ENCODE data around the gene MTA3.
"Not testable (repeated sequence)": the region's sequence is repeated elsewhere in the genome, so short reads cannot be mapped to it uniquely, and the experiment has no call there.

MTA3 gene

DNA sequence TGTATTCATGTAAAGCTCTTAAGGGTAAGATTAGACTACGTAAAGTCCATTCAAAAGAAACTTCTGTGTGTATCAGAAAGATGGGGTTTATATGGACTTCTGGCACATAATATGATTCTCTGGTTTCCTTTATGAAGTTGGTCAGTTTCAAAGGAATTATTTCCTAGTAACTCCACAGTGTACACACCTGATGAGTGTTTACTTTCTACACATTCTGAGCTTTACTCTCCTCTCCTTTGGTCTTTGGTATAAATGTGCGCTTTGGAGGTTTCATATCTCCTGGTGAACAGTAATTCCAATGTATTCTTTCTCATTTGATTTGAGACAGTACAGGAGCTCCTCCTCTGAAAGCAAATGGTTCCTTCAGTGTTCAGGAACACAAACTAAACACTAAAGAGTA lies 107.4 kb downstream of the MTA3 start:
- no peak for DNase-seq

DNA sequence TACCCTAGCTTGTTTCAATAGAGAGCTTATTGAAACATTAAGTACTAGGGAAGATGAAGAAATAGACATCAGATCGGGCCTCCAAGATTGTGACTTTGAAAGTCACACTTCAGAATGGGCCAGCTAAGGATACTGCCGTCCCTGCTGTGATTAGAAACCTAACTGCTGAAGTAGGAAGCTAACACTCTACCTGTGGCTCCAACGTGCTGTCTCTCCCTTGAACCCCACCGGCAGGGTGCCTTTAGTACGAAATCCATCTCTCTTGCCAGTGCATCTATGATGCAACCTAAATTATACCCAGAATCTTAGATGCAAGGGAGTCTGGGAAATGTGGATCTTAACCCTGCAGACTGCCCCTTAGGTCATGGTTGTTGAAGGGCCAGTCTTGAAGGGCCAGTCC lies 116.9 kb downstream of the MTA3 start:
- DNase-seq, result no peak

DNA sequence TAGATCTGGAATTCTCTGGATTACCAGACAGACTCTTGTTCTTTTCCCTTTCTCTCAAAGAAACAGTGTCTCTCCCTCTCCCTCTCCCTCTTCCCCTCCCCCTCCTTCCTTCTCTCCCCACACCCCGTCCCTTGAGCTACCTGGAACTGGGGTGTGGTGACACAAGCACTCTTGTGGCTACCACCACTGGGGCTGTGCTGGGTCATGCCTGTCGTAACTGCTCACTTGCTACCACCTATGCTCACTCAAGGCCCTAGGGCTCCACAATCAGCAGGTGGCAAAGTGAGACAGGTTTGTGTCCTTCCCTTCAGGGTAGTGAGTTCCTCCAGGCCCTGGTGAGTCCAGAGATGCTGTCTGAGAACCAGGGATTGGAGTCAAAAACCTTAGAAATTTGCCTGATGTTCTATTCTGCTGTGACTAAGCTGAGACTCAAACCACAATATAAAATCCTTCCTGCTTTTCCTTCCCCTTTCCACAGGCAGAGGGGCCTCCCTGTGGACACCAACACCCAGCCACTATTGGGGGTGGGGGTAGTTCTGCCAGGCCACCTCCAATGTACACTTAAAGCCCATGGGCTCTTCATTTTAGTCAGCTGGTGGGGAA lies 124.7 kb downstream of the MTA3 start:
- no peak for DNase-seq

DNA sequence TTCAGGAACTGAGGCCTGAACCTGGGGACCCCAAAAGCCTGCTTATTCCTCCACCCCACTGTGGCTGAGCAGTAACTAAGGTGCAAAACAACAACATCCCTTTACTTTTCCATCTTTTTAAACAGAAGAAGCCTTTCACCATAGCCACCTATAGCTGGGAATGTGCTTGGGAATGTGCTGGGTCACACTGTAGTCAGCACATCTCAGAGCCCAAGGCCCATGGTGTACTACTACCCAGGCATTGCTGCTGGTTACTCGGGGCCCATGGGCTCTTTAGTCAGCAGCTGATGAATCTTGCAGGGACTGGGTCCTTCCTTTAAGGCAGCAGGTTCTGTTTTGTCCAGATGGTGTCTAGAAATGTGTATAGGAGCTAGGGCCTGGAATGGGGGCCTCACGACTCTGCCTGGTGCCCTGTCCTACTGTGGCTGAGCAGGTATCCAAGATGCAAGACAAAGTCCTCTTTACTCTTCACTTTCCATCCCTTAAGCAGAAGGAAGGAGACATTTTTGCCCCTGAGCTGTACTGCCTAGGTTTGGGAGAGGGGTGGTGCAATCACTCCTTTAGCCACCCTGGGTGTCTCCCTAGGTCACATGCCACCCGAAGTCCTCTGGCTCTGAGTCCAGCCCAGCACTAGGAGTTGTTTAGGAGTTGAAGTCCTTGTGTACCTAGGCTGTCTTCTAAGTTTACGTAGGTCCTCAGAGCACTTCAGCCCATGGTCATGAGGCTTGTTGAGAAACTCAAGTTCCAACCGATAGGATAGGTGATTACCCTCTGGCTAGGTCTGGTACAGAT lies 125.5 kb downstream of the MTA3 start:
- no peak for DNase-seq

DNA sequence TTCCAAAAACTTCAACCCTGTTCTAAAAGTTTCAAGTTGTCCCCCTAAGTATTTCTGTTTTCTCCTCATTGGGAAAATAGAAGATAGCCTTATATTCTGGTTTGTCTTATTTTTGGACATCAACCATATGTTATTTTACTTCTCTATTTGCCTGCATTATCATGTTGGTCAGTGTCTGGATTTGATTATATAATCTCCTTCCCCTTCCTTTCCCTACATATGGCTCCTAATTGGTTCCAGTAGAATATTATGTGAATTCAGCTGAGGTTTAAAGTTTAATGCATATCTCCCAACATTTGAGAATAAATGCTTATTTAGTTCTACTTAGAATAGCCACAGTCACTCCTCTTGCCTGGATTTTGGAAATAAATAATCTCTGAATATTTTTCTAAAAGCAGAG lies 128.6 kb downstream of the MTA3 start:
- no peak for DNase-seq

DNA sequence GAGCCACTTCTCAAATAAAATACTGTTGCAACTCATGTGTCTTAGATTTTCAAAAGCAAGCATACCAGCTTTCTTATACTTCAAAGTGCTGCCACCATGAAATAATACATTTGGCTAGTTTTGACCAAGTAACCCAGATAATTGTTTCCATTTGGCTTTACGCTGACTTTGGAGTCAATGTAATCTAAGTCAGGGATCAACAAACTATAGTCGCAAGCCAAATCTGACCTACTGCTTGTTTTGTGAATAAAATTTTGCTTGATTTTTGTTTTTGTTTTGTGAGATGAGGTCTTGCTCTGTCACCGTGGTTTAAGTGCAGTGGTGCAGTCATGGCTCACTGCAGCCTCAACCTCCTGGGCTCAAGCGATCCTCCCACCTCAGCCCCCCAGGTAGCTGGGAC lies 130.5 kb downstream of the MTA3 start:
- DNase-seq, result no peak

DNA sequence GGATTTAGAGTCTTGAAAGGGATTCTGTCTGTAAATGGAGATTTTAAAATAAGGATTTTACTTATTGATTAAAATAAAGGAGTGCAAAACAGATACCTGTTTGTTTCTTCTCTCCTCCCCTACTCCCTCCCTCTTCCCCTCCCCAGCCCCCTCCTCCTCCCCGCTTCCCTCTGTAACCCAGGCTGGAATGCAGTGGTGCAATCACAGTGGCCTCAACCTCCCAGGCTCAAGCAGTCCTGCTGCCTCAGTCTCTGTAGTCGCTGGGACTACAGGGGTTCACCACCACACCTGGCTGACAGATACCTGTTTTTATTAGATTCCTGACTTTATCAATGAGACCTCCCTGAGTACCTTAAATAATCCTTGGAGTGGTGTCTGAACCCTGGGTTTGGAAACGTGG lies 138.4 kb downstream of the MTA3 start:
- DNase-seq, result no peak

DNA sequence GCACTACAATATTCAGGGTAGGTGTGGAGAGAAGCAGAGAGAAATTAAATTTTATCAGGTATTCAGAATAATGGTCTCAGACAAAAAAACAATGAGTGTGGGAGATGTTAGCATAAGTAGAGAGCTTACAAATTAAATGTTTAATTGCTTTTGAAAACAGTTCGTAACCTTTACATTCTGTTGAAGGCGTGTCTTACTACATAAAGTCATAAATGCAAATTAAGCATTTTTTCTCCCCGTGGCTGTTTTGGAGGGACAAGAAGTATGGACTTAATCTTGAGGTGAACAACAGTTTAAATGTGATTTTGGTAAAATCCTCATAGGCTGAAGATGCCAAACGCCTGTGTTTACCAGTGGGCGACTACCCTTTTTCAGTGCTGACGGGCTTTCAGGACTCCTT lies 139.7 kb downstream of the MTA3 start:
- DNase-seq, result no peak

DNA sequence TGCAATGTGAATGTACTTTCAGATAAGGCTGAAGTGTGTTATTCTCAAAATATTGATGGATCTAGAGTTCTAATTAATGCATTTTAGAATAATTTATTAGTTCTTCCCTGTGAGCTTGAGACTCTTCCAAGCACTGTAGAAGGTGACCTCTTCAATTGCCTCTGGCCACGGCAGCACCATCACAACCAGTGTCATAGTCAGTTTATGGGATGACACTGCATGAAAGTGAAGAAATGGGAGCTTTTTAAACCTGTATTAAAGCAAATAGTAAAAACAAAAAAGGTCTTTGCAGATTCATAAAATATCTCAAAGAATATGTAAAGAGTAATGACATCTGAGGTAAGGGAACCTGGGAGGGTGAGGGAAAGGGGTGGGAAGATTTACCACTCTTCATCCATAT lies 143.5 kb downstream of the MTA3 start:
- no peak for DNase-seq

DNA sequence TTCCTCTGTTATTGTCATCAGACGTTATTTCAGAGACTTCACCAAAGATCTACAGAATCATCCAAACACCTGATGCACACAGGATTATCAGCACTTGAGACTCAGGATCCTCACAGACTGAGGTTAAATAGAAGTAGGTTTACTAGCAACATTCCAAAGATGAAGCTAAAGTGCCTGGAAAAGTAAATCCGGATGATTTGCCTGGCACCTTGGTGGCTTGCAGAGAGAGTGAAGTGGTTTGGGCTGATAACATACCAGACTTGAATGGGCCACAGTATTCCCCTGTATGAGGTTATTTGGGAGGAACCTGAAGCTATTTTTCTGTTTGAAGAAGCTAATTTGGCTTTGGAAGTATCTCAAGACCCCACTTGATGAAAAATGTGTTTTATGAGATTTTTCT lies 144.5 kb downstream of the MTA3 start:
- no peak for DNase-seq

DNA sequence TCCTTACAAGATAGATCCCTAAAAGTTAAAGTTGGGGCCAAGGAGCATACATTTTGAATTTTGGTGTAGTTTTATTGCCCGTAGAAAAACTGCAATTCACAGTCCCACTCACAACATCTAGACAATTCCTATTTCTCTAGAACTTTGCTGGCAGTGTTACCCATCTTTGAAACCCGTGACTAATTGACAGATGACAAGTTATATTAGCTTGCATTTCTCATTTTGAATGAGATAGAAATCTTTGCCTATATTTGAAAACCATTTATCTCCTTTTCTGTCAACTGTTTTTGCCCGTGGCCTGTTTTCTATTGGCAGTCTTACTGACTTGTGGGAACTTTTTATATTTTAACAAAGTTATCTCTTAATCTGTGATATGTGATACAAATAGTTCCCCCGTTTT lies 145.5 kb downstream of the MTA3 start:
- no peak for DNase-seq

DNA sequence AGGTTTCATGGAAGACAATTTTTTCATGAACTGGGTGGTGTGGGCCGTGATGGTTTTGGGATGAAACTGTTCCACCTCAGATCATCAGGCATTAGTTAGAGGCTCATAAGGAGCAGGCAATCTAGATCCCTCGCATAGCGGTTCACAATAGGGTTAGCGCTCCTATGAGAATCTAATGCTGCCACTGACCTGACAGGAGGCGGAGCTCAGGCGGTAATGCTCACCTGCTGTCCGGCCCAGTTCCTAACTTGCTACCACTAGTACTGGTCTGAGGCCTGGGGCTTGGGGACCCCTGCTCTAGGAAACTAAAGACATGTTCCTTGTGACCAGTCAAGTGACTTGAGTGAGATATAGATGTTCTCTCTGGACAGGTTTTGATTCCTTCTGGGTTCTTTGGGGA lies 146.3 kb downstream of the MTA3 start:
- no peak for DNase-seq

DNA sequence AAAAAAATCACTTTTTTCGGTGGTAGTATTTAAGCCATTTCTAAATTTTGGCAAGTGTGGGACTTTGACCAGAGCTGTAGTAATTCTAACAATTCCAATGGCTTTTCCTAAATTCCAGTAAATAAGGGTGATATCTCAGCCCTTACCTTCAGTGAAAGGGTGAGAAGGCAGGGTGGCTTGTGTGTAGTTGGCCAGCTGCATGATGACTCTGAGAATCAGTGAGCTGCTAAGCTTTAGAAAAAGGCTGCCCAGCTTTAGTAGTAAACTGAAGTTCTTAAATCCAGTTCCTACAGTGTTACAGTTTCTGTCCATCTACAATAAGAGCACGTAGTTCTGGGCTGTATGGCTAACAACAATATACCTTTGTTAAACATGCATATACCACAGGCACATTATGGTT lies 153.5 kb downstream of the MTA3 start:
- no peak for DNase-seq

DNA sequence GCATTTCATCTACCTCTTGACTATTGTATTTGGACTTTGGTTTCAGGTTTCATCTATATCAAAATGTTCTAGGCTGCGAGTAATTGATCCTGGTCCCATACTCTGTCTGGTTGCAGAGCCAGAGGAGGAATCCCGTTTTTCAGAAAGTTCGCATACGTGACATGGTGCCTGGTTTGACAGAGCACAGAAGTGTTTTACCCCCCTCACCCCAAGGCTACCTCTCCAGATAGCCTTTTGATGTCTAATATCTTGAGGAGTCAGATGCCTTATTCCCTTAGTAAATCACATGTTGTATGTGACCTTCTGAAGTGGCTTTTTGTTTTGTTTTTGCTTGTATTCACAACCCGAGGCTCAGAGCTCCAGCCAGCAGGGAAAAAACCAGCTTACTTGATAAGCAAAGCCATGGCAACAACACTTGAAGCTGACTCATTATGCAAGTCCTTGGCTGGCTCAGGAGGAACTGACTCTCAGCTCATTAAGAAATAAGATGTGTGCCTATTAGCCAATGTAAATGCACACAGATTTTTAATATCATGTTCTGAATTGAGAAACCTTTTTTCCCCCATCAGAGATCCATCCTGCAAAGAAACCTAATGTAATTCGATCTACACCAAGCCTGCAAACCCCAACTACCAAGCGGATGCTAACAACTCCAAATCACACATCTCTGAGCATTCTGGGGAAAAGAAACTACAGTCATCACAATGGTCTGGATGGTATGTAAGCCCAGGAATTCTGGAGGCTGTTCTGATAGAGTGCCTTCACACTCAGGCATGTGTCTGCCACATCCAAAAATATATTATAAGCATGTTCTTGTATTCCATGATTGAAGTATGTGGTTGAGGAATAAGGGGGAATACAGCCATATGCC lies 154.1 kb downstream of the MTA3 start:
- no peak for DNase-seq

DNA sequence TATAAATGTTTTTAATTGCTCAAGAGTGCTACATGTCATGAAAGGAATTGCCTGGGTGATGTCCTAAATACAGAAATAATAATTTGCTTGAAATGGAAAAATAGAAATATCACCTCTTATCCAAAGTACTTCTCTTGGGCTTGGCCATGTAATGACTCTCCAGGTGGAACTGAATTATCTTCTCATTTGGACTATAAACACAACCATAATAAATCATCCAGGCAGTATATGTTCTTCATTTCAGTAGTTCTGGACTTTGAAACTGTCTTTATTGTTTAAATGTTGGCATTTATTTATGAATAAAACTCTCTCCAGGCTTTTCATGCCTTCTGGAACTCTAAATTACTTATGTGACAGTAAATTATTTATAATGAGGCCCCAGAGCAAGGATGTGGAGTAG lies 155.0 kb downstream of the MTA3 start:
- no peak for DNase-seq

DNA sequence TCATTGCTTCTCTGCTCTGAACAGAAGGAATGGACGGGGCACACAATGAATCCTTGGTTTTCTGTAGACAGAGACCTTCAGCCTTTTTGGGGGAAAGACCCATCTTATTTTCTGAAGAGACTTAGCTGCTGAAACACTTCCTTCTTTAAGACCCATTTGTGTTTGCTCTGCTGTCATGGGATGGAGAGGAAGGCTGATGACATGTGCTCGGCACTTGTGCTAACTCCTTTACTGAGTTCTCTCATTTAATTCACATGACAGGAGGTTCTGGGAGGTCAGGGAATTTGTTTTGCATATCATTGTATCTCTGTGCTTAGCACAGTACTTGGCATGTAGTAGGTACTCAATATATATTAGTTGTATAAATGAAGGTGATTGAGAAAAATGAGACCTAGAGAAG lies 156.5 kb downstream of the MTA3 start:
- no peak for DNase-seq

DNA sequence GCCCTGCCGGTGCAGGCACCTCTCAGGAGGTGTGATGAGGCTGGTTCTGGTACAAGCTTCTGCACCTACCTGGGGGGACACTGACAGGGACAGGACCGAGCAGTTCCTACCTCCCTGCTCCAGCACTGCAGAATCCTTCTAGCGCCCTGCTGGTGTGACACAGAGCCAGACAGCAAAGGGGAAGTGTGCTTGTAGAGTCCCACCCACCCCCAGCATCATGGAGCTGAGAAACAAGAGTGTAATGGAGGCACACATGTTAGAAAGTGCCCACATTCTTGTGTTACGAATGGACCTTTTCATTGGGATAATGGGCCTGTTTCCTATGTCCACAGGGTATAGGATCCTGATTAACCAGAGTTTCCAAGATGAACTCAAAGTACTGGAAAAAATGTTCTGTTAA lies 157.2 kb downstream of the MTA3 start:
- DNase-seq, result no peak

DNA sequence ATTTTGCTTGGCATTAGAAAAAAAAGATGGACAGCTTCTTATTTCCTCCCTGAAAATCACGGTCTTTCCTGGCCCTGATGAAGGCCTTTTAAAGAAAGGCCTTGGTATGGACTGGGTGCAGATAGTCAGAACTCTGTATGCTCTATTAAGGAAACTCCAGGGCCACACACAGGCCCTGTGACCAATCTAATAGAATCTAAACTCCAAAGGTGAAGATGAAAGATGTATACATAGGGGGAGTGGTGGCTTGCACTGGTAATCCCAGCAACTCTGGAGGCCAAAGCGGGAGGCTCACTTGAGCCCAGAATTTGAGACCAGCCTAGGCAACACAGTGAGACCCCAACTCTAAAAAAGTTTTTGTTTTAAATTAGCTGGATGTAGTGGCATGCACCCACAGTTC lies 158.2 kb downstream of the MTA3 start:
- no peak for DNase-seq

DNA sequence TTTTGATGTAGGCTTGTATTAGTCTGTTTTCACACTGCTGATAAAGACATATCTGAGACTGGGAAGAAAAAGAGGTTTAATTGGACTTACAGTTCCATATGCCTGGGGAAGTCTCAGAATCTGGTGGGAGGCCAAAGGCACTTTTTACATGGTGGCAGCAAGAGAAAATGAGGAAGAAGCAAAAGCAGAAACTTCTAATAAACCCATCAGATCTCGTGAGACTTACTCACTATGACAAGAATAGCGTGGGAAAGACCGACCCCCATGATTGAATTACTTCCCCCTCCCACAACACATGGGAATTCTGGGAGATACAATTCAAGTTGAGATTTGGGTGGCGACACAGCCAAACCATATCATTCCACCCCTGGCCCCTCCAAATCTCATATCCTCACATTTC lies 162.9 kb downstream of the MTA3 start:
- not testable (repeated sequence) for DNase-seq

DNA sequence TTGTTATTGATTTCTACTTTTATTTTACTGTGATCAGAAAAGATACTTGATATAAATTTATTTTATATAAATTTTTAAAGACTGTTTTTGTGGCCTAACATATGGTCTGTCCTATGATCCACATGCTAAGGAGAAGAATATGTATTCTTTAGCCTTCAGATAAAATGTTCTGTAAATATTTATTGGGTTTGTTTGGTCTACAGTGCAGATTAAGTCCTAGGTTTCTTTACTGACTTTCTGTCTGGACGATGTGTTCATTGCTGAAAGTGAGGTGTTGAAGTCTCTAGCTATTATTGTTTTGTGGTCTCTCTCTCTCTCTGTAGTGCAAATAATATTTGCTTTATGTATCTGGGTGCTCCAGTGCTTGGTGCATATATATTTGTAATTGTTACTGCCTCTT lies 165.4 kb downstream of the MTA3 start:
- no peak for DNase-seq

DNA sequence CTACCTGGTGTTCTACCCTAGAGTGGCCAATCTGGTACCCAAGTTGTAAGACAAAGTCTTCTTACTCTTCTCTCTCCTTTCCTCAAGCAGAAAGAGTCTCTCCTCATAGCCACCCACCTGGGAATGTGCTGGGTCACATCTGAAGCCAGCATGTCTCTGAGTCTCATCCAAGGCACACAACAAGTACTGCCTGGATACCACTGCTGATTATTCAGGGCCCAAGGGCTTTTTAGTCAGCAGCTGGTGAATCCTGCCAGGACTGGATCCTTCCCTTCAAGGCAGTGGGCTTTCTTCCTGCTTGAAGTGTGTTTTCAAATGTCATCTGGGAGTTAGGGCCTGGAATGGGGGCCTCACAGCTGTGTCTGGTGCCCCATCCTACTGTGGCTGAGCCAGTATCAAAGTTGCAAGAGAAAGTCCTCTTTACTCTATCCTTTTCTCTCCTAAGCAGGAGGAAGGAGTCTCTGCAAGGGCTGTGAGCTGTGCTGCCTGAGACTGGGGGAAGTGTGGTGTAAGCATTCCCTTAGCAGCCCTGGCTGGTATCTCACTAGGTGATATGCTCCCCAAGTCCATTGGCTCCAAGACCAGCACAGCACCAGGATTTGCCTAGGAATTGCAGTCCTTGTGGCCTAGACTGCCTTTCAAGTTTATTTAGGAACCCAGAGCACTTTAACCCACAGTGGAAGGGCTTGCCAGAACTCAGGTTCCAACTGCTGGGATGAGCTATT lies 168.3 kb downstream of the MTA3 start:
- no peak for DNase-seq

DNA sequence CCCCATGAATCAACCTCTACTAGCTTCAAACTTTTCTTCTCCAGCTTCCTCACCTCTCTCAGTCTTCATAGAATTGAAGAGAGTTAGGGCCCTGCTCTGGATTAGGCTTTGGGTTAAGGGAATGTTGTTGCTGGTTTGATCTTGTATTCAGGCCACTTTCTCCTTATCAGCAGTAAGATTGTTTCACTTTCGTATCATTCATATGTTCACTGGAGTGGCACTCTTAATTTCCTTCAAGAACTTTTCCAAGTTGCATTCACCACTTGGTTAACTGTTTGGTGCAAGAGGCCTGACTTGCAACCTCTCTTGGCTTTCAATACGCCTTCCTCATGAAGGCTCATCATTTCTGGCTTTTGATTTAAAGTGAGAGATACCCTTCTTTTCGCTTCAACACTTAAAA lies 172.7 kb downstream of the MTA3 start:
- no peak for DNase-seq

Measured in left hindlimb (tissue), 1 donor.